Measurements from ENCODE around the gene TMEM187. TPM values are rescaled to one million over a fixed set of nuclear protein-coding genes. Genes with fewer than 3 reads are reported as not detected.
A peak's percentile ranks its signal among the peaks of the same experiment; 100 is the strongest.

The TMEM187 gene
- total RNA-seq, 1 experiment from 2014 or later: 2.8 TPM

GRCh38 chrX:154016366-154017076, 44.0 kb downstream of the TMEM187 start:
- no TSS peak for BruUV-seq (replicated peaks)
- TF ChIP-seq CTCF (conservative IDR thresholded peaks at IDR 0.05; ENCODE audit: low read depth, low read length): no peak
- Histone ChIP-seq H3K27me3 (replicated peaks; ENCODE audit: insufficient read depth, low read depth, low read length, poor library complexity) (peaks cover 8% of the 10 kb centered on the region), H3K4me3 (ENCODE audit: low read depth, low read length, poor library complexity, severe bottlenecking) (no peak overlapping the region), H3K27ac (ENCODE audit: low read depth, low read length, poor library complexity, severe bottlenecking) (no peak overlapping the region), H3K4me1 (ENCODE audit: insufficient read depth, low read length, poor library complexity, severe bottlenecking) (no peaks in the 10 kb centered on the region), H3K36me3 (ENCODE audit: insufficient read depth, low read length, poor library complexity, severe bottlenecking) (peaks cover 29% of the 10 kb centered on the region), H3K9me3 (ENCODE audit: low read depth, low read length, poor library complexity, severe bottlenecking) (no peaks in the 10 kb centered on the region)
- POLR2A ChIA-PET (ENCODE audit: low non-redundant PET): no interaction called here
- DNase-seq (ENCODE audit: low spot score): no peak
- CTCF ChIA-PET: no interaction called here
- intact Hi-C loops (cut with micrococcal nuclease; ENCODE audit: unreplicated experiment): no loop called here

- TF ChIP-seq CTCF (conservative IDR thresholded peaks at IDR 0.05; ENCODE audit: low read depth, low read length) (no peak), EZH2 (IDR thresholded peaks at IDR 0.05; ENCODE audit: borderline replicate concordance, low read depth, low read length, poor library complexity, severe bottlenecking) (no peak)
- no peak for DNase-seq (ENCODE audit: low spot score)
- CTCF ChIA-PET: no interaction called here
- Histone ChIP-seq H3K36me3 (ENCODE audit: insufficient read depth, low read length, poor library complexity, severe bottlenecking) (peaks cover 28% of the 10 kb centered on the region), H3K27ac (ENCODE audit: low read depth, low read length, poor library complexity, severe bottlenecking) (peak overlapping the region; percentile 82), H3K27me3 (replicated peaks; ENCODE audit: insufficient read depth, low read depth, low read length, poor library complexity) (peaks cover 8% of the 10 kb centered on the region), H3K4me3 (ENCODE audit: low read depth, low read length, poor library complexity, severe bottlenecking) (peak overlapping the region; percentile 53), H3K4me1 (ENCODE audit: insufficient read depth, low read length, poor library complexity, severe bottlenecking) (no peaks in the 10 kb centered on the region), H3K9me3 (ENCODE audit: low read depth, low read length, poor library complexity, severe bottlenecking) (no peaks in the 10 kb centered on the region)
- intact Hi-C loops (cut with micrococcal nuclease; ENCODE audit: unreplicated experiment): no loop called here
- no TSS peak for BruUV-seq (replicated peaks)
- POLR2A ChIA-PET (ENCODE audit: low non-redundant PET): no interaction called here
Observed at GRCh38 chrX:154017766-154018517, 45.4 kb downstream of the TMEM187 start.

GRCh38 chrX:154018518-154019060, 46.0 kb downstream of the TMEM187 start:
- peaks cover 12% of the 10 kb centered on the region for H3K27me3 ChIP-seq (replicated peaks; ENCODE audit: insufficient read depth, low read depth, low read length, poor library complexity)
- peaks cover 25% of the 10 kb centered on the region for H3K36me3 ChIP-seq (ENCODE audit: insufficient read depth, low read length, poor library complexity, severe bottlenecking)
- H3K27ac ChIP-seq (ENCODE audit: low read depth, low read length, poor library complexity, severe bottlenecking): peak overlapping the region; percentile 82
- peak overlapping the region; percentile 53 for H3K4me3 ChIP-seq (ENCODE audit: low read depth, low read length, poor library complexity, severe bottlenecking)
- ChIA-PET POLR2A (ENCODE audit: low non-redundant PET) (no interaction called here), CTCF (no interaction called here)
- no peaks in the 10 kb centered on the region for H3K4me1 ChIP-seq (ENCODE audit: insufficient read depth, low read length, poor library complexity, severe bottlenecking)
- TF ChIP-seq CTCF (conservative IDR thresholded peaks at IDR 0.05; ENCODE audit: low read depth, low read length): no peak
- no peak for TF ChIP-seq EZH2 (IDR thresholded peaks at IDR 0.05; ENCODE audit: borderline replicate concordance, low read depth, low read length, poor library complexity, severe bottlenecking)
- BruUV-seq (replicated peaks): TSS peak; percentile 33
- intact Hi-C loops (cut with micrococcal nuclease; ENCODE audit: unreplicated experiment): no loop called here
- DNase-seq (ENCODE audit: low spot score): no peak
- no peaks in the 10 kb centered on the region for H3K9me3 ChIP-seq (ENCODE audit: low read depth, low read length, poor library complexity, severe bottlenecking)
